HG03342 (cell line): Measurements from ENCODE around the gene PNMT.
"Not testable (repeated sequence)": the region's sequence is repeated elsewhere in the genome, so short reads cannot be mapped to it uniquely, and the experiment has no call there.

Experiments used
- ATAC-seq: cut with Tn5 transposase; IDR thresholded peaks from one replicate; pipeline ENCODE4 v1.9.1; 2021; ENCODE audit warnings: mild to moderate bottlenecking, moderate library complexity; ENCODE audit not compliant: unreplicated experiment

Gene PNMT

GRCh38 chr17:39683295-39683939, 15.2 kb downstream of the PNMT start:
- no peak for ATAC-seq

- ATAC-seq, result no peak
Observed at GRCh38 chr17:39684369-39685192, 16.3 kb downstream of the PNMT start.

- ATAC-seq, result no peak
Observed at GRCh38 chr17:39687101-39687545, 18.9 kb downstream of the PNMT start.

GRCh38 chr17:39687546-39688474, 19.6 kb downstream of the PNMT start, which contains the start of gene PGAP3:
PGAP3 (minus strand) TSS chr17:39688057; CDS start chr17:39688014, 43 bp downstream.
- peak; percentile 86 for ATAC-seq

- no peak for ATAC-seq
Observed at GRCh38 chr17:39688475-39688835, 20.2 kb downstream of the PNMT start.

- no peak for ATAC-seq
Observed at GRCh38 chr17:39688945-39689344, 20.7 kb downstream of the PNMT start.

- ATAC-seq, result no peak
Observed at GRCh38 chr17:39694593-39694992, 26.3 kb downstream of the PNMT start.

- ATAC-seq, result no peak
Observed at GRCh38 chr17:39695089-39695474, 26.8 kb downstream of the PNMT start.

- no peak for ATAC-seq
Observed at GRCh38 chr17:39696731-39697130, 28.5 kb downstream of the PNMT start.

- no peak for ATAC-seq
Observed at GRCh38 chr17:39697961-39698360, 29.7 kb downstream of the PNMT start.

GRCh38 chr17:39699157-39699817, 31.0 kb downstream of the PNMT start:
- not testable (repeated sequence) for ATAC-seq

GRCh38 chr17:39699818-39700147, 31.5 kb downstream of the PNMT start, which contains the start of gene ERBB2:
ERBB2 (plus strand) TSS chr17:39700064; CDS start chr17:39700239, 175 bp downstream.
- ATAC-seq, result no peak

- no peak for ATAC-seq
Observed at GRCh38 chr17:39700148-39700987, 32.1 kb downstream of the PNMT start.

GRCh38 chr17:39701012-39701783, 32.9 kb downstream of the PNMT start:
- ATAC-seq, result no peak

GRCh38 chr17:39701784-39702422, 33.6 kb downstream of the PNMT start:
- no peak for ATAC-seq

- no peak for ATAC-seq
Observed at GRCh38 chr17:39702901-39703893, 34.9 kb downstream of the PNMT start.

GRCh38 chr17:39703913-39704312, 35.7 kb downstream of the PNMT start:
- no peak for ATAC-seq
